HG02588 (cell line): ENCODE data around the gene STX16.

ENCODE experiments used
- ATAC-seq: cut with Tn5 transposase; IDR thresholded peaks from one replicate; pipeline ENCODE4 v1.9.1; 2021; ENCODE audit warnings: mild to moderate bottlenecking, moderate library complexity; ENCODE audit not compliant: unreplicated experiment

Gene STX16

DNA sequence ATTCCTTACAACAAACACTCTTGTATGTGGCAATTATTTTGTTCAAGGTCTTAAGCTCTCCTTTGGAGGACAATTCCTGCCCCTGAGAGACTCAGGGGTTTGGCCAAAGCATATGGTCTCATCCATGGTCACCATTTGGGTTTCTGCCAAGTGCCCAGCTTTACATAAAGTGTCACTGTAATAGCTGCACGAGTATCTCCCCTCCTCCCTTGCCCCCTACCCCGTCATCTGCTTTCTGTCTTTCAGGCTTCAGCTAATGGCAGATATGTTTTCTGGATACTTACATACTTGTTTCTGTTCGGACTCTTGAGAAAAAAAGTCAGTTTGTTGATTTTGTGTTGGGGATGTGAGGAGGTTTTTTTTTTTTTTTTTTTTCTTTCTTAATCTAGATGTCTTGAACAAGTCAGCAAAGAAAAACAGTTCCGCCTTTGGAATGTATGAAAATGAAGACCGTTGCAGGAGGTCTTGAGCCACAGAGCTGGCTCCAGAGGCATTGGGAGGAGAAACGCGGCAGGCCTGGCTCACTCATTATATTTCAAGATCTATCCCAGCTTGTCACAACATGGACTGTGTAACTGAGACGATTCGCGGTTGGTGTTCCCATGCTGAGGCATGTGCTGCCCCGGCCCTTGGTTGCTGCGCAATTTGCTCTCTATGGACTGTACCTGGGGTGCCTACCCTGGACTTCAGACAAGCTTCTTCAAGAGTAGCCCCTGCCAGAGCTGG, 32.6 kb upstream of the STX16 start:
- no peak for ATAC-seq

- ATAC-seq = no peak
These were observed 31.8 kb upstream of the STX16 start for GRCh38 chr20:58619077-58619863.

GRCh38 chr20:58619864-58620431, 31.1 kb upstream of the STX16 start:
- no peak for ATAC-seq

- ATAC-seq = no peak
These were observed 29.1 kb upstream of the STX16 start for GRCh38 chr20:58621906-58622548.

GRCh38 chr20:58622671-58623578, 28.2 kb upstream of the STX16 start:
- no peak for ATAC-seq

- ATAC-seq = no peak
These were observed 27.3 kb upstream of the STX16 start for GRCh38 chr20:58623579-58624473.

GRCh38 chr20:58624687-58625086, 26.4 kb upstream of the STX16 start:
- no peak for ATAC-seq

- no peak for ATAC-seq
These were observed 25.5 kb upstream of the STX16 start for GRCh38 chr20:58625585-58625984.

DNA sequence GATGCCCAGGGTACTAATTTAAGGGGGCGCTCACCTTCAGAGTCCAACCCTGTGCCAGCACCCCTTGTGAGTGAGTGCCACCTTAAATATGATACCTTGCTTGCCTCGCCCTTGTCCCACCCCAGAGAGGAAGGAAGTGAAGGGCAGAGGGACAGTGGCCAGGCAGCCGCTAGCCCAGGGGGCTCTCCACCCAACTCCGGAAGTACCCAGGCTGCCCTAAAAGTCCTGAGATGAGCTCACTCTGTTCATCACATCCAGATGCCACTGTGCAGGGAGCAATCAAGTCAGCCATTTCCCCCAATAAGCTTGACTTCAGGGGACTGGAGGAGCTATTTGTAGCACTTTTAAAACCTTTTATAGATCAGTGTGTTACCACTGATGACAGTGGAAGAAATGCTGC, 25.0 kb upstream of the STX16 start:
- no peak for ATAC-seq

GRCh38 chr20:58627212-58628072, 23.6 kb upstream of the STX16 start:
- ATAC-seq = no peak

- ATAC-seq = no peak
These were observed 22.4 kb upstream of the STX16 start for GRCh38 chr20:58628491-58629214.

- ATAC-seq = no peak
These were observed 21.9 kb upstream of the STX16 start for GRCh38 chr20:58629215-58629580.

- ATAC-seq = no peak
These were observed 21.0 kb upstream of the STX16 start for GRCh38 chr20:58630063-58630462.

DNA sequence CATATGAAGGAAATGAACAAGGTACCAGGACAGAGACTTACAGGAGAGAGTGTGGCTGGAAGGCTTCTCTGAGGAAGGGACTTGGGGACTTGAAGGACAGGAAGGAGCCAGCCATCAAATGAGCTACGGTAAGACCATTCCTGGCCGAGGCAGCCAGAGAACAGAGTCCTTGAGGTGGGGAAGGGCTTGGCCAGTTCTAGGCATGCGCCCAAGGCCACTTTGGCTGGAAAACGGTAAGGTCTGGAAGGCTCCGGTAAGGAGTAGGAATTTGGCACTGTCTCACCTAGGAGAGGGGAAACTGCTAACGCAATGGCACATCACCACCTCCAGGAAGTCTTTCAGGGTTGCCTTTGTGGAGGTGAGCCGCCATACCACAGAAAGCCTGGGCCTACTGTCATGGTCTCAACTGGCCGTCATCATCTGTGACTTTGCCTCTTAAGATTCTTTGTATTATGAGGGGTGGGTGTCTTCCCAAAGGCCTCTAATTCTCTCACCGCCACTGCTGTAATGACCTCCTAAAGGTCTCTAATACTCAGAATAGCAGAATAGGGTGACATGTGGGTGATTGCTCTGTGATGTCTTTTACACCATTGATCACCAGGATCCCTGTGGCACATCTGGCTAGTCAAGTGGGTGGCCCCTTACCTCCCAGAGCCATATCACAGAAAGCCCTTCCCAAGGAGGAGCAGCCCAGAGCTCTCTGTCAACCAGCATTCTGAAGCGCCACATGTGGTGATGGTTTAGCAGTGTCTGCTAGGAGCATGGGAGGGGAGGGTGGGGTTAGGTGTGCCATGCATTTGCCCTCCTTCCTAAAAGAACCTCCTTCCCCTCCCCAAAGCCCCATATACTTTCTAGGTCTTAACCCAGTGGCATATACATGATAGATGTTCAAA, 17.7 kb upstream of the STX16 start:
- ATAC-seq = no peak

- ATAC-seq = no peak
These were observed 17.0 kb upstream of the STX16 start for GRCh38 chr20:58634059-58634458.

- no peak for ATAC-seq
These were observed 16.4 kb upstream of the STX16 start for GRCh38 chr20:58634521-58635278.
